Measurements from ENCODE around the gene IST1.

DNA sequence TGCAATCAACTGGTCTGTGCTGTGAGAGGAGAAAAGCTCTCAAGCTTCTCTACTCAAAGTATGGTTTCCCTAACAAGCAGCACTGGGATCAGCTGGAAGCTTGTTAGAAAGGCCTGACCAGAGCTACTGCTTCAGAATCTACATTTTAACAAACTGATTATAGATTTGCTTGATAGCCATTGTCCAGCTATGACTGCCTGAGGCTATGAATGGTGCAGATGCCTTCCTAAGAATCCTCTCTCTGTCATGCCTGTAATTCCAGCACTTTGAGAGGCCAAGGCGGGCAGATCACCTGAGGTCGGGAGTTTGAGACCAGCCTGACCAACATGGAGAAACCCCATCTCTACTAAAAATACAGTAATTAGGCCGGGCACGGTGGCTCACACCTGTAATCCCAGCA, 76.2 kb downstream of the IST1 start:
- TF ChIP-seq CTCF (IDR thresholded peaks at IDR 0.05) (no peak), POLR2A (IDR thresholded peaks at IDR 0.05) (no peak), POLR2AphosphoS5 (IDR thresholded peaks at IDR 0.05) (no peak)

Measured in prostate gland (tissue), 2 donors.